ENCODE measurements around the gene CSPG4. TPM values are rescaled to one million over a fixed set of nuclear protein-coding genes. Genes with fewer than 3 reads are reported as not detected.

CSPG4 gene
- total and polyA plus RNA-seq, 10 of the 15 experiments (the other 5 are each of a cell fraction or from before 2014, with no cell fraction given): 0.02 to 2.2 (median 0.76) TPM

GRCh38 chr15:75723847-75724660, 11.4 kb upstream of the CSPG4 start (continued):
- TF ChIP-seq, protein P1, sequence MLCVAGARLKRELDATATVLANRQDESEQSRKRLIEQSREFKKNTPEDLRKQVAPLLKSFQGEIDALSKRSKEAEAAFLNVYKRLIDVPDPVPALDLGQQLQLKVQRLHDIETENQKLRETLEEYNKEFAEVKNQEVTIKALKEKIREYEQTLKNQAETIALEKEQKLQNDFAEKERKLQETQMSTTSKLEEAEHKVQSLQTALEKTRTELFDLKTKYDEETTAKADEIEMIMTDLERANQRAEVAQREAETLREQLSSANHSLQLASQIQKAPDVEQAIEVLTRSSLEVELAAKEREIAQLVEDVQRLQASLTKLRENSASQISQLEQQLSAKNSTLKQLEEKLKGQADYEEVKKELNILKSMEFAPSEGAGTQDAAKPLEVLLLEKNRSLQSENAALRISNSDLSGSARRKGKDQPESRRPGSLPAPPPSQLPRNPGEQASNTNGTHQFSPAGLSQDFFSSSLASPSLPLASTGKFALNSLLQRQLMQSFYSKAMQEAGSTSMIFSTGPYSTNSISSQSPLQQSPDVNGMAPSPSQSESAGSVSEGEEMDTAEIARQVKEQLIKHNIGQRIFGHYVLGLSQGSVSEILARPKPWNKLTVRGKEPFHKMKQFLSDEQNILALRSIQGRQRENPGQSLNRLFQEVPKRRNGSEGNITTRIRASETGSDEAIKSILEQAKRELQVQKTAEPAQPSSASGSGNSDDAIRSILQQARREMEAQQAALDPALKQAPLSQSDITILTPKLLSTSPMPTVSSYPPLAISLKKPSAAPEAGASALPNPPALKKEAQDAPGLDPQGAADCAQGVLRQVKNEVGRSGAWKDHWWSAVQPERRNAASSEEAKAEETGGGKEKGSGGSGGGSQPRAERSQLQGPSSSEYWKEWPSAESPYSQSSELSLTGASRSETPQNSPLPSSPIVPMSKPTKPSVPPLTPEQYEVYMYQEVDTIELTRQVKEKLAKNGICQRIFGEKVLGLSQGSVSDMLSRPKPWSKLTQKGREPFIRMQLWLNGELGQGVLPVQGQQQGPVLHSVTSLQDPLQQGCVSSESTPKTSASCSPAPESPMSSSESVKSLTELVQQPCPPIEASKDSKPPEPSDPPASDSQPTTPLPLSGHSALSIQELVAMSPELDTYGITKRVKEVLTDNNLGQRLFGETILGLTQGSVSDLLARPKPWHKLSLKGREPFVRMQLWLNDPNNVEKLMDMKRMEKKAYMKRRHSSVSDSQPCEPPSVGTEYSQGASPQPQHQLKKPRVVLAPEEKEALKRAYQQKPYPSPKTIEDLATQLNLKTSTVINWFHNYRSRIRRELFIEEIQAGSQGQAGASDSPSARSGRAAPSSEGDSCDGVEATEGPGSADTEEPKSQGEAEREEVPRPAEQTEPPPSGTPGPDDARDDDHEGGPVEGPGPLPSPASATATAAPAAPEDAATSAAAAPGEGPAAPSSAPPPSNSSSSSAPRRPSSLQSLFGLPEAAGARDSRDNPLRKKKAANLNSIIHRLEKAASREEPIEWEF (IDR thresholded peaks at IDR 0.05; ENCODE audit: insufficient replicate concordance, low read depth, low read length): no peak

- Histone ChIP-seq H3K4me2 (ENCODE audit: control insufficient read depth, insufficient read depth) (no peak overlapping the region), H4K20me1 (ENCODE audit: control insufficient read depth, insufficient read depth) (no peaks in the 10 kb centered on the region), H3K27ac (ENCODE audit: control insufficient read depth, insufficient read depth) (no peak overlapping the region), H3K4me1 (ENCODE audit: control insufficient read depth, insufficient read depth, low read length) (peaks cover 3% of the 10 kb centered on the region; the same call in 1 of the 2 replicates), H3K36me3 (ENCODE audit: control insufficient read depth in 2 of 2, insufficient read depth in 2 of 2, low read length in 1 of 2) (no peaks in the 10 kb centered on the region), H2AFZ (ENCODE audit: control insufficient read depth, low read depth, low read length) (no peak overlapping the region), H3K79me2 (ENCODE audit: control insufficient read depth, insufficient read depth, low read length) (no peaks in the 10 kb centered on the region), H3K9me3 (replicated peaks; ENCODE audit: control insufficient read depth, insufficient read depth, low read length) (no peaks in the 10 kb centered on the region), H3K4me3 (no peak overlapping the region), H3K9ac (ENCODE audit: control insufficient read depth, insufficient read depth, low read length) (no peak overlapping the region), H3K27me3 (replicated peaks in 1 of 2; ENCODE audit: control insufficient read depth in 2 of 2, insufficient read depth in 2 of 2, low read length in 1 of 2) (no peaks in the 10 kb centered on the region)
- intact Hi-C loops (cut with micrococcal nuclease; ENCODE audit: unreplicated experiment): no loop called here
- in situ Hi-C loops (cut with MboI): loop anchor here (10.0 kb wide), 1 partner anchor 411 kb away; no protein-coding TSS in a partner anchor
- CTCF ChIA-PET: interaction anchor here (0.6 to 4.2 kb wide), 9 partner anchors 9 to 355 kb away, joined by 3 to 42 read pairs (median 6); partner anchors contain the start of gene MAN2C1
- RAD21 ChIA-PET (ENCODE audit: unreplicated experiment): interaction anchor here (0.8 to 6.2 kb wide), 12 partner anchors 10 to 355 kb away, joined by 3 to 49 read pairs (median 5); partner anchors contain the start of gene MAN2C1
- no peak for DNase-seq (ENCODE audit: low read depth, low spot score)
- 60% methylated on average over 8 of the region's 8 CpGs for WGBS (ENCODE audit: insufficient coverage, insufficient replicate concordance, low lambda C conversion rate, missing lambda C conversion rate)
- FAIRE-seq: no peak
- POLR2A ChIA-PET: interaction anchor here (0.5 to 1.2 kb wide), 5 partner anchors 37 to 221 kb away, joined by 3 to 4 read pairs (median 3); no protein-coding TSS in a partner anchor
- no TSS peak for BruUV-seq (replicated peaks)
- no peak; the same call in 2 of the 3 replicates for ATAC-seq
- SMC1A ChIA-PET (ENCODE audit: uncharacterized antibody, unreplicated experiment): interaction anchor here (0.7 to 1.9 kb wide), 10 partner anchors 10 to 83 kb away, joined by 3 to 11 read pairs (median 4); partner anchors contain the start of gene IMP3
- no peak for TF ChIP-seq FOXM1 (IDR thresholded peaks at IDR 0.05; ENCODE audit: low read depth, low read length)
- TF ChIP-seq DPF2 (IDR thresholded peaks at IDR 0.05): 0 out of 2 replicates have a peak, but pooled peaks have one; percentile 17
Measured at GRCh38 chr15:75723171-75723846, 10.7 kb upstream of the CSPG4 start.
